SK-N-SH (cell line): Measurements from ENCODE around the gene SPATA13. TPM values are rescaled to one million over a fixed set of nuclear protein-coding genes. Genes with fewer than 3 reads are reported as not detected.

Source experiments
- CTCF ChIA-PET: fragments of 300-600, 350-600 bp; formaldehyde crosslinking; extraction: SDS; loops from one replicate; lab custom pipeline; 2021; lab: Yijun Ruan, JAX
- POLR2A ChIA-PET: fragments of 350-600 bp; sonication (Branson Sonifier 250); formaldehyde crosslinking; extraction: SDS; loops from one replicate; lab custom pipeline; 2020; ENCODE audit warnings: antibody characterized with exemption, inconsistent platforms; lab: Yijun Ruan, JAX
- DNase-seq: peaks from one replicate; pipeline ENCODE4 v3.0.0; 2012
- H2AFZ ChIP-seq: fragments of 200-600 bp; sonication (generic); 2 replicates; pipeline ENCODE4 v1.8.1; 2016; ENCODE audit warnings: antibody characterized with exemption, mild to moderate bottlenecking, low read depth
- H3F3A ChIP-seq: fragments of 200-600 bp; sonication (generic); replicated peaks from 2 replicates; pipeline ENCODE3; 2016; ENCODE audit warnings: antibody characterized with exemption, mild to moderate bottlenecking; ENCODE audit not compliant: insufficient read depth
- H3K27ac ChIP-seq, 2 experiments: fragments of 200-500 bp in 1 of 2; fragments of 200-600 bp in 1 of 2; sonication (Bioruptor generic) in 1 of 2; sonication (generic), shearing (Covaris generic) in 1 of 2; 2 replicates each; pipeline versions ENCODE4 v1.5.1 to v1.6.1; 2014 to 2016; ENCODE audit warnings: low read depth in 2 of 2, inconsistent platforms in 1 of 2, low read length in 1 of 2, mild to moderate bottlenecking in 1 of 2, mixed read lengths in 1 of 2
- H3K27me3 ChIP-seq: fragments of 200-600 bp; sonication (generic), shearing (Covaris generic); 2 replicates; pipeline ENCODE4 v1.6.1; 2016; ENCODE audit warnings: mixed run types; ENCODE audit not compliant: insufficient read depth
- H3K36me3 ChIP-seq, 2 experiments: fragments of 200-500 bp in 1 of 2; fragments of 200-600 bp in 1 of 2; sonication (Bioruptor generic) in 1 of 2; sonication (generic) in 1 of 2; replicated peaks in 1 of 2; 2 replicates each; pipeline versions ENCODE3 to v1.5.1; 2014 to 2016; ENCODE audit warnings: low read length in 1 of 2, mild to moderate bottlenecking in 1 of 2; ENCODE audit not compliant: insufficient read depth in 2 of 2, control insufficient read depth in 1 of 2
- H3K4me1 ChIP-seq, 2 experiments: fragments of 200-500 bp in 1 of 2; fragments of 200-600 bp in 1 of 2; sonication (Bioruptor generic) in 1 of 2; sonication (generic), shearing (Covaris generic) in 1 of 2; 2 replicates each; pipeline versions ENCODE4 v1.5.1 to v1.6.1; 2014 to 2016; ENCODE audit warnings: low read depth in 1 of 2, low read length in 1 of 2, mixed run types in 1 of 2; ENCODE audit not compliant: insufficient read depth in 2 of 2, control insufficient read depth in 1 of 2
- H3K4me2 ChIP-seq: fragments of 200-600 bp; sonication (generic), shearing (Covaris generic); 2 replicates; pipeline ENCODE4 v1.6.1; 2017; ENCODE audit warnings: mixed run types
- H3K4me3 ChIP-seq, 2 experiments: fragments of 200-500 bp in 1 of 2; fragments of 200-600 bp in 1 of 2; sonication (Bioruptor generic) in 1 of 2; sonication (generic), shearing (Covaris generic) in 1 of 2; 2 replicates each; pipeline versions ENCODE4 v1.5.1 to v1.8.1; 2014 to 2016; ENCODE audit warnings: low read depth in 2 of 2, inconsistent platforms in 1 of 2, low read length in 1 of 2, mild to moderate bottlenecking in 1 of 2, mixed read lengths in 1 of 2, moderate library complexity in 1 of 2
- H3K79me2 ChIP-seq: fragments of 200-600 bp; sonication (generic); 2 replicates; pipeline ENCODE4 v1.8.1; 2017; ENCODE audit warnings: mild to moderate bottlenecking; ENCODE audit not compliant: insufficient read depth
- H3K9ac ChIP-seq: fragments of 200-600 bp; sonication (generic); 2 replicates; pipeline ENCODE4 v1.6.1; 2017; ENCODE audit warnings: mixed run types
- H3K9me2 ChIP-seq: fragments of 200-600 bp; sonication (generic); 2 replicates; pipeline ENCODE4 v1.6.1; 2017; ENCODE audit warnings: mixed run types
- H3K9me3 ChIP-seq: fragments of 200-600 bp; sonication (generic); 2 replicates; pipeline ENCODE4 v1.6.1; 2017; ENCODE audit warnings: mixed run types, mild to moderate bottlenecking, moderate library complexity
- H4K20me1 ChIP-seq: fragments of 200-600 bp; sonication (generic); 2 replicates; pipeline ENCODE4 v1.6.1; 2017; ENCODE audit warnings: mild to moderate bottlenecking, mixed run types; ENCODE audit not compliant: insufficient read depth
- ELF1 ChIP-seq: IDR thresholded peaks from 2 replicates; pipeline ENCODE4 v1.4.0; 2012
- EZH2phosphoT487 ChIP-seq: fragments of 200-600 bp; sonication (generic); IDR thresholded peaks from 2 replicates; pipeline ENCODE4 v1.6.1; 2017; ENCODE audit warnings: low read depth, mixed run types, mild to moderate bottlenecking, antibody characterized with exemption, moderate library complexity, borderline replicate concordance
- JUND ChIP-seq: IDR thresholded peaks from 2 replicates; pipeline ENCODE4 v1.4.0; 2012
- MAX ChIP-seq: IDR thresholded peaks from 2 replicates; pipeline ENCODE4 v1.4.0; 2012; ENCODE audit warnings: low read depth
- MEF2A ChIP-seq: IDR thresholded peaks from 2 replicates; pipeline ENCODE4 v1.4.0; 2012; ENCODE audit warnings: low read depth, borderline replicate concordance
- MXI1 ChIP-seq: IDR thresholded peaks from 2 replicates; pipeline ENCODE4 v1.6.1; 2012; ENCODE audit warnings: mild to moderate bottlenecking, low read depth, low read length, improper control_type of control experiment
- POLR2AphosphoS5 ChIP-seq: IDR thresholded peaks from 2 replicates; pipeline ENCODE4 v1.6.1; 2012; ENCODE audit warnings: low read depth, low read length
- RAD21 ChIP-seq: IDR thresholded peaks from 2 replicates; pipeline ENCODE4 v1.6.1; 2012; ENCODE audit warnings: mild to moderate bottlenecking, low read length
- RCOR1 ChIP-seq: fragments of 150-350 bp; IDR thresholded peaks from 2 replicates; pipeline ENCODE4 v1.6.1; 2017; ENCODE audit warnings: antibody characterized with exemption, low read length
- RFX5 ChIP-seq: IDR thresholded peaks from 2 replicates; pipeline ENCODE4 v1.6.1; 2012; ENCODE audit warnings: mild to moderate bottlenecking, improper control_type of control experiment, low read length
- RXRA ChIP-seq: IDR thresholded peaks from 2 replicates; pipeline ENCODE4 v1.4.0; 2012; ENCODE audit warnings: low read depth, mild to moderate bottlenecking, borderline replicate concordance
- SIN3A ChIP-seq: IDR thresholded peaks from 2 replicates; pipeline ENCODE4 v1.6.1; 2012; ENCODE audit warnings: low read depth, mild to moderate bottlenecking, low read length, moderate library complexity, borderline replicate concordance
- TAF1 ChIP-seq: IDR thresholded peaks from 2 replicates; pipeline ENCODE4 v1.6.1; 2012; ENCODE audit warnings: low read depth, mild to moderate bottlenecking, low read length, moderate library complexity, borderline replicate concordance
- TCF12 ChIP-seq: IDR thresholded peaks from 2 replicates; pipeline ENCODE4 v1.4.0; 2012
- YY1 ChIP-seq: IDR thresholded peaks from 2 replicates; pipeline ENCODE4 v1.4.0; 2012; ENCODE audit warnings: low read depth, mild to moderate bottlenecking
- WGBS: methylation state at CpG from one replicate; pipeline ENCODE4 v1.1.6; 2017; ENCODE audit warnings: low lambda C conversion rate; 5-methylcytosine and 5-hydroxymethylcytosine counted together
- polyA plus RNA-seq, 3 experiments: library from polyadenylated mRNA; depleted of rRNA; stranded (reverse); fragments of >200 nt; gene quantifications; 2 replicates each; pipeline ENCODE4 v1.2.3, GENCODE V29; 2012
- TF ChIP-seq, protein P1 (sequence below): IDR thresholded peaks from 2 replicates; pipeline ENCODE4; 2012
- TF ChIP-seq, protein P2 (sequence below): fragments of 150-350 bp; IDR thresholded peaks from 2 replicates; pipeline ENCODE4 v1.6.1; 2017; ENCODE audit warnings: antibody characterized with exemption, low read length, low read depth, borderline replicate concordance
- TF ChIP-seq, protein P3 (sequence below): IDR thresholded peaks from 2 replicates; pipeline ENCODE4 v1.4.0; 2012; ENCODE audit warnings: low read depth, borderline replicate concordance

Gene SPATA13
- polyA plus RNA-seq, 1 of the 3 experiments (the other 2 are of a cell fraction) = 4.3 TPM

DNA sequence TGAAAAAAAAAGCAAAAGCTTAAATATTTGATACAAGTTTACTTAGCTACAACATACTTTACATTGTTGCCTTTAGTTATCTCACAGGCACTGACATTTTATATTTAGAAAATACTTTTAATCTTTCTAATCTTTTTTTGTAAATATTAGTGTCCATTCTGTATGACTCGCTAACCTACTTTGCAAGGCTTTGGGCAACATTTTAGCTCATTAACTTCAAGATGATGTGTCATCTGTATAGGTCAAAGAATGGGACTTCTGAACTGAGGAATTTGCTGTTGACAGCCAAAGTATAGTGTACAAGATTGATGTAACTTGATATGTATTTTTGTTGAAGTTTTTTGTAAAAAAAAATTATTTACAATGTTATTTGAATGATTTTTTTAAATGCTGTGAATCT lies 146.1 kb downstream of the SPATA13 start:
- ChIA-PET POLR2A (no interaction called here), CTCF (interaction anchor here (1.0 to 1.3 kb wide), 3 partner anchors 16 to 421 kb away, joined by 3 to 4 read pairs (median 3); no protein-coding TSS in a partner anchor)
- Histone ChIP-seq H3K36me3 (peaks cover 0 to 2% of the 10 kb centered on the region in 2 experiments), H3K4me3 (no peak overlapping the region), H3K9me3 (no peaks in the 10 kb centered on the region), H3K79me2 (no peaks in the 10 kb centered on the region), H3K4me1 (no peaks in the 10 kb centered on the region), H3F3A (no peaks in the 10 kb centered on the region), H2AFZ (no peak overlapping the region), H3K9ac (no peak overlapping the region), H4K20me1 (no peaks in the 10 kb centered on the region), H3K27ac (no peak overlapping the region), H3K9me2 (no peaks in the 10 kb centered on the region), H3K27me3 (no peaks in the 10 kb centered on the region), H3K4me2 (no peak overlapping the region)
- no peak for DNase-seq
- TF ChIP-seq TAF1 (no peak), EZH2phosphoT487 (no peak), RAD21 (no peak), JUND (peak; percentile 27; the same call in 1 of the 2 replicates), MEF2A (0 out of 2 replicates have a peak, but pooled peaks have one; percentile 11)
- TF ChIP-seq, protein P1, sequence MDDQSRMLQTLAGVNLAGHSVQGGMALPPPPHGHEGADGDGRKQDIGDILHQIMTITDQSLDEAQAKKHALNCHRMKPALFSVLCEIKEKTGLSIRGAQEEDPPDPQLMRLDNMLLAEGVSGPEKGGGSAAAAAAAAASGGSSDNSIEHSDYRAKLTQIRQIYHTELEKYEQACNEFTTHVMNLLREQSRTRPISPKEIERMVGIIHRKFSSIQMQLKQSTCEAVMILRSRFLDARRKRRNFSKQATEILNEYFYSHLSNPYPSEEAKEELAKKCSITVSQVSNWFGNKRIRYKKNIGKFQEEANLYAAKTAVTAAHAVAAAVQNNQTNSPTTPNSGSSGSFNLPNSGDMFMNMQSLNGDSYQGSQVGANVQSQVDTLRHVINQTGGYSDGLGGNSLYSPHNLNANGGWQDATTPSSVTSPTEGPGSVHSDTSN = no peak
- WGBS = 87% methylated on average over 1 of the region's 1 CpG

DNA sequence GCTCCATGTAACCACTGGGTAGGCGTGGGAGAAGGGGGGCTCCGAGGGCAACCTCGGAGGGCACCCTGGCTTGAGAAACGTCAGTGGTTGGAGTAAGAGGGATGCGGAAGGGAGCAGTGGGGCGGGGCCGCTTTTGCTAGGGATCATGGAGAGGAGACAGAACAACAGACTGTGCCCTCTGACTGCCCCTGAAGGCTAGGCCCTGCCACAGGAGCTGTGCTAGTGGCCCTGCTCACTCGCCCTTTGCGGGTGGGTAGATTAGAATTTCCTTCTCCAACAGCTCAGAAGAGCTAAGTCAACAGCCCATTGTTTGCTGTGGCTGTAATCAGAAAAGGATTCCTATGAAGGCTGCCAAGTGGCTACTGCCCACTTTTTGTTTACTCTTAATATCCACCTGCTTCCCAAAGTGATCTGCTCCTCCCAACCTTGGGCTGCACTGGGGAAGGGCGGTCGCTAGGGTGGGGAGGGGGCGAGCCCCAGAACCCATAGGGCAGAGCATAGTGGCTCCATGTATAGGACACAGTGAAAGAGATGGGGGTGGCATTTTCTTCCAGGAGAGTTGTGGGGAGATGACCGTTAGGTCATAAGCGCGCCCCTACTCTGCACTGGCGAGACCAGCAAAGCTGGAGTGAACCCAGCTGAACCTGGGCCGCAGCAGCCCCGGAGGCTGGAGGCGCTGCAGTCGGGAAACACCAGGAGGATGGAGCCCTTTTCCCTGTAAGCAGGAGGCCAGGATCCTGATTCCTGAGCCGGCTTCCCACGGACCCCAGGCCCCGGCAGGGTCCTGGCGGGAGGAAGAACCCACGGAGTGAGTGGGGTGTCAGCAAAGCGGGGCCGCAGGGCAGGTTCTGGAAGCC lies 146.9 kb downstream of the SPATA13 start:
- 93% methylated on average over 22 of the region's 27 CpGs for whole genome bisulfite sequencing
- TF ChIP-seq RCOR1 (no peak), EZH2phosphoT487 (no peak), TAF1 (no peak), TCF12 (no peak), MXI1 (no peak), ELF1 (no peak), RXRA (no peak), POLR2AphosphoS5 (no peak), MEF2A (no peak), RFX5 (no peak), SIN3A (no peak), MAX (no peak), YY1 (no peak)
- TF ChIP-seq, protein P2, sequence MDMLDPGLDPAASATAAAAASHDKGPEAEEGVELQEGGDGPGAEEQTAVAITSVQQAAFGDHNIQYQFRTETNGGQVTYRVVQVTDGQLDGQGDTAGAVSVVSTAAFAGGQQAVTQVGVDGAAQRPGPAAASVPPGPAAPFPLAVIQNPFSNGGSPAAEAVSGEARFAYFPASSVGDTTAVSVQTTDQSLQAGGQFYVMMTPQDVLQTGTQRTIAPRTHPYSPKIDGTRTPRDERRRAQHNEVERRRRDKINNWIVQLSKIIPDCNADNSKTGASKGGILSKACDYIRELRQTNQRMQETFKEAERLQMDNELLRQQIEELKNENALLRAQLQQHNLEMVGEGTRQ = no peak
- TF ChIP-seq, protein P3, sequence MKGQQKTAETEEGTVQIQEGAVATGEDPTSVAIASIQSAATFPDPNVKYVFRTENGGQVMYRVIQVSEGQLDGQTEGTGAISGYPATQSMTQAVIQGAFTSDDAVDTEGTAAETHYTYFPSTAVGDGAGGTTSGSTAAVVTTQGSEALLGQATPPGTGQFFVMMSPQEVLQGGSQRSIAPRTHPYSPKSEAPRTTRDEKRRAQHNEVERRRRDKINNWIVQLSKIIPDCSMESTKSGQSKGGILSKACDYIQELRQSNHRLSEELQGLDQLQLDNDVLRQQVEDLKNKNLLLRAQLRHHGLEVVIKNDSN = no peak
- TF ChIP-seq, all 33 proteins: peak for 0

More for the DNA sequence above, 146.9 kb downstream of the SPATA13 start:
- H3F3A ChIP-seq = no peaks in the 10 kb centered on the region
- no peaks in the 10 kb centered on the region for H3K9me2 ChIP-seq
- H3K4me3 ChIP-seq = no peak overlapping the region
- ChIA-PET POLR2A (no interaction called here), CTCF (interaction anchor here (1.0 to 1.3 kb wide), 3 partner anchors 16 to 420 kb away, joined by 3 to 4 read pairs (median 3); no protein-coding TSS in a partner anchor)
- no peak overlapping the region for H3K27ac ChIP-seq
- no peaks in the 10 kb centered on the region for H3K27me3 ChIP-seq
- no peak overlapping the region for H3K4me2 ChIP-seq
- H3K9ac ChIP-seq = no peak overlapping the region
- H3K4me1 ChIP-seq = no peaks in the 10 kb centered on the region
- no peaks in the 10 kb centered on the region for H3K79me2 ChIP-seq
- peaks cover 0 to 2% of the 10 kb centered on the region in 2 experiments for H3K36me3 ChIP-seq
- H3K9me3 ChIP-seq = no peaks in the 10 kb centered on the region
- no peaks in the 10 kb centered on the region for H4K20me1 ChIP-seq
- no peak for DNase-seq
- H2AFZ ChIP-seq = no peak overlapping the region
